H1 (cell line): ENCODE measurements around the gene PLVAP. TPM values are rescaled to one million over a fixed set of nuclear protein-coding genes. Genes with fewer than 3 reads are reported as not detected.

Experiments used
- ATF3 ChIP-seq: IDR thresholded peaks from 2 replicates; pipeline ENCODE4 v1.6.1; 2011; ENCODE audit warnings: low read depth, mild to moderate bottlenecking, low read length; ENCODE audit not compliant: insufficient read depth
- BACH1 ChIP-seq: IDR thresholded peaks from 2 replicates; pipeline ENCODE4 v1.6.1; 2012; ENCODE audit warnings: low read length, improper control_type of control experiment
- CBX5 ChIP-seq: fragments of 300-800, 300-1000 bp; sonication (generic); IDR thresholded peaks from 2 replicates; pipeline ENCODE4 v1.7.1; 2016; ENCODE audit warnings: antibody characterized with exemption, low read length, low read depth
- CREB1 ChIP-seq: IDR thresholded peaks from 2 replicates; pipeline ENCODE4 v1.6.1; 2012; ENCODE audit warnings: inconsistent platforms
- CTBP2 ChIP-seq: IDR thresholded peaks from 2 replicates; pipeline ENCODE4 v1.7.0; 2011; ENCODE audit warnings: borderline replicate concordance, mild to moderate bottlenecking, moderate library complexity, mixed read lengths, low read length; ENCODE audit not compliant: insufficient read depth, insufficient read length
- E2F6 ChIP-seq: IDR thresholded peaks from 2 replicates; pipeline ENCODE4 v1.6.1; 2012; ENCODE audit warnings: inconsistent platforms
- FOSL1 ChIP-seq: IDR thresholded peaks from 2 replicates; pipeline ENCODE4 v1.6.1; 2011; ENCODE audit warnings: mild to moderate bottlenecking, low read depth, low read length, moderate library complexity; ENCODE audit not compliant: insufficient read depth
- GABPA ChIP-seq: IDR thresholded peaks from 2 replicates; pipeline ENCODE4 v1.6.1; 2011; ENCODE audit warnings: mild to moderate bottlenecking, low read length, moderate library complexity, borderline replicate concordance; ENCODE audit not compliant: insufficient read depth
- KDM1A ChIP-seq: fragments of 200-600, 300-600 bp; sonication (generic); IDR thresholded peaks from 2 replicates; pipeline ENCODE4 v1.7.1; 2016; ENCODE audit warnings: mild to moderate bottlenecking, low read length, borderline replicate concordance
- KDM4A ChIP-seq: IDR thresholded peaks from one replicate; pipeline ENCODE4 v1.7.1; 2012; ENCODE audit warnings: low read depth, mild to moderate bottlenecking, moderate library complexity, low read length, inconsistent platforms; ENCODE audit not compliant: severe bottlenecking
- POLR2A ChIP-seq, 2 experiments: IDR thresholded peaks; 1 replicate in 1 of 2; 2 replicates in 1 of 2; pipeline ENCODE4 v1.6.1; 2011; ENCODE audit warnings: low read depth in 2 of 2, low read length in 2 of 2, mild to moderate bottlenecking in 2 of 2; ENCODE audit errors: control extremely low read depth in 1 of 2
- POU5F1 ChIP-seq: IDR thresholded peaks from 2 replicates; pipeline ENCODE4 v1.6.1; 2011; ENCODE audit warnings: low read depth, mild to moderate bottlenecking, low read length, moderate library complexity
- RXRA ChIP-seq: IDR thresholded peaks from 2 replicates; pipeline ENCODE4 v1.6.1; 2011; ENCODE audit warnings: low read depth, mild to moderate bottlenecking, low read length, moderate library complexity; ENCODE audit not compliant: insufficient read depth
- SIX5 ChIP-seq: IDR thresholded peaks from 2 replicates; pipeline ENCODE4 v1.6.1; 2011; ENCODE audit warnings: mild to moderate bottlenecking, low read depth, low read length
- SP1 ChIP-seq: IDR thresholded peaks from 2 replicates; pipeline ENCODE4 v1.6.1; 2011; ENCODE audit warnings: low read depth, low read length
- SP4 ChIP-seq: IDR thresholded peaks from 2 replicates; pipeline ENCODE4 v1.6.1; 2012; ENCODE audit warnings: low read length, inconsistent platforms
- SRF ChIP-seq: IDR thresholded peaks from 2 replicates; pipeline ENCODE4 v1.6.1; 2011; ENCODE audit warnings: mild to moderate bottlenecking, low read depth, low read length, moderate library complexity
- SUZ12 ChIP-seq: fragments of 200-600 bp; sonication (generic); IDR thresholded peaks from 2 replicates; pipeline ENCODE4 v1.6.1; 2012; ENCODE audit warnings: mild to moderate bottlenecking, inconsistent platforms, low read length, moderate library complexity, mixed read lengths
- TAF1 ChIP-seq: IDR thresholded peaks from 2 replicates; pipeline ENCODE4 v1.6.1; 2011; ENCODE audit warnings: mild to moderate bottlenecking, low read depth, low read length
- TBP ChIP-seq: IDR thresholded peaks from 2 replicates; pipeline ENCODE4 v1.6.1; 2011; ENCODE audit warnings: low read depth, low read length, improper control_type of control experiment
- polyA plus RNA-seq, 7 experiments: library from polyadenylated mRNA; depleted of rRNA in 3 of 7; stranded (reverse) in 5 of 7; unstranded in 2 of 7; fragments of >200 nt in 5 of 7; fragments of 200-250 nt in 2 of 7; gene quantifications; 1 replicate in 5 of 7; 2 replicates in 1 of 7; 4 replicates in 1 of 7; pipeline versions ENCODE4 v1.2.1 to v1.2.3, GENCODE V29; 2011 to 2013; ENCODE audit warnings: missing spikeins in 2 of 7, mixed read lengths in 2 of 7
- total RNA-seq: library from RNA; stranded (reverse); fragmentation: NEBNext Ultra II Directional; extraction: Animal tissue kit (Norgen Biotek cat#: 25700); gene quantifications from 2 replicates; pipeline ENCODE4 v1.2.1, GENCODE V29; 2021

The PLVAP gene
- total and polyA plus RNA-seq, 2 of the 8 experiments (the other 6 are each of a cell fraction or from before 2014, with no cell fraction given), result 0.32 TPM; not detected in 1

GRCh38 chr19:17337675-17338432 is 39.3 kb downstream of the PLVAP start (continued):
- TF ChIP-seq KDM1A, result no peak
- no peak for TF ChIP-seq SUZ12
- 0 out of 3 replicates have a peak, but pooled peaks of 1 of the 2 experiments have one; percentile 7 for TF ChIP-seq POLR2A (IDR thresholded peaks at IDR 0.05; ENCODE audit: control extremely low read depth in 1 of 2, low read depth in 2 of 2, low read length in 2 of 2)
- no peak for TF ChIP-seq ATF3
- TF ChIP-seq GABPA, result no peak
- no peak for TF ChIP-seq SIX5
- TF ChIP-seq SP4, result no peak
- no peak for TF ChIP-seq CBX5
- no peak for TF ChIP-seq CREB1
- no peak for TF ChIP-seq FOSL1
- no peak for TF ChIP-seq CTBP2
- TF ChIP-seq E2F6, result no peak
- 0 out of 2 replicates have a peak, but pooled peaks have one; percentile 5 for TF ChIP-seq TAF1
- no peak for TF ChIP-seq TBP
- no peak for TF ChIP-seq BACH1
- no peak for TF ChIP-seq SRF
- TF ChIP-seq POU5F1, result no peak
- TF ChIP-seq KDM4A, result peak; percentile 63
- TF ChIP-seq SP1, result no peak
- no peak for TF ChIP-seq RXRA
